Endodermal cell (in vitro differentiated cells): ENCODE data around the gene PRRT4. TPM values are rescaled to one million over a fixed set of nuclear protein-coding genes. Genes with fewer than 3 reads are reported as not detected.

Experiments
- DNase-seq: peaks from one replicate; pipeline ENCODE4 v3.0.0-alpha.2; 2017
- H3K27ac ChIP-seq: 2 replicates; pipeline ENCODE4 v1.5.1; 2013; ENCODE audit warnings: mild to moderate bottlenecking, low read depth, low read length, moderate library complexity
- H3K27me3 ChIP-seq: 2 replicates; pipeline ENCODE4 v1.6.1; 2013; ENCODE audit warnings: mild to moderate bottlenecking, low read length, moderate library complexity; ENCODE audit not compliant: insufficient read depth, control insufficient read depth, poor library complexity, severe bottlenecking
- H3K36me3 ChIP-seq: 2 replicates; pipeline ENCODE4 v1.7.0; 2013; ENCODE audit warnings: mild to moderate bottlenecking, low read length, moderate library complexity; ENCODE audit not compliant: control insufficient read depth, insufficient read depth
- H3K4me1 ChIP-seq: one replicate; pipeline ENCODE4 v1.7.0; 2013; ENCODE audit warnings: low read length; ENCODE audit not compliant: control insufficient read depth, insufficient read depth
- H3K4me3 ChIP-seq: 2 replicates; pipeline ENCODE4 v1.5.1; 2013; ENCODE audit warnings: mild to moderate bottlenecking, low read length, moderate library complexity
- H3K9ac ChIP-seq: 2 replicates; pipeline ENCODE4 v1.6.1; 2013; ENCODE audit warnings: mild to moderate bottlenecking, low read length, moderate library complexity; ENCODE audit not compliant: poor library complexity, severe bottlenecking; ENCODE audit errors: extremely low read depth
- H3K9me3 ChIP-seq: 2 replicates; pipeline ENCODE4 v1.6.1; 2013; ENCODE audit warnings: mild to moderate bottlenecking, low read length, moderate library complexity; ENCODE audit not compliant: control insufficient read depth
- H3K27ac Mint-ChIP-seq: 2 replicates; pipeline ENCODE4 v1.8.0; 2020; ENCODE audit warnings: mixed read lengths
- H3K27me3 Mint-ChIP-seq: 2 replicates; pipeline ENCODE4 v1.8.0; 2021; ENCODE audit warnings: mild to moderate bottlenecking, mixed read lengths; ENCODE audit not compliant: insufficient read depth
- H3K36me3 Mint-ChIP-seq: 2 replicates; pipeline ENCODE4 v1.8.0; 2020; ENCODE audit warnings: low read depth, mixed read lengths
- H3K4me1 Mint-ChIP-seq: 2 replicates; pipeline ENCODE4 v1.8.0; 2020; ENCODE audit warnings: mixed read lengths
- H3K4me3 Mint-ChIP-seq: 2 replicates; pipeline ENCODE4 v1.8.0; 2020; ENCODE audit warnings: mild to moderate bottlenecking, moderate library complexity, mixed read lengths
- H3K9me3 Mint-ChIP-seq: 2 replicates; pipeline ENCODE4 v1.8.0; 2020; ENCODE audit warnings: mild to moderate bottlenecking, mixed read lengths
- WGBS, 2 experiments: methylation state at CpG; one replicate each; pipeline versions ENCODE4 v1.1.5 to v1.1.7; 2013; ENCODE audit warnings: missing lambda C conversion rate in 2 of 2, mixed read lengths in 1 of 2; ENCODE audit not compliant: insufficient coverage in 1 of 2, insufficient read length in 1 of 2; 5-methylcytosine and 5-hydroxymethylcytosine counted together
- total RNA-seq, 2 donors: library from RNA; stranded (reverse); fragmentation: NEBNext Ultra II Directional in 1 of 2; extraction: Animal tissue kit (Norgen Biotek cat#: 25700) in 1 of 2; gene quantifications; 2 replicates in 1 of 2; 3 replicates in 1 of 2; pipeline ENCODE4 v1.2.1, GENCODE V29; 2021
- TF ChIP-seq, protein P1 (sequence below): fragments of 200-600 bp; sonication (generic); conservative IDR thresholded peaks from 2 replicates; pipeline ENCODE4 v1.5.0; 2021; ENCODE audit warnings: antibody characterized with exemption, mild to moderate bottlenecking

PRRT4 gene
- total RNA-seq, 2 donors from 2014 or later, result 0.18 TPM; not detected in 1

DNA sequence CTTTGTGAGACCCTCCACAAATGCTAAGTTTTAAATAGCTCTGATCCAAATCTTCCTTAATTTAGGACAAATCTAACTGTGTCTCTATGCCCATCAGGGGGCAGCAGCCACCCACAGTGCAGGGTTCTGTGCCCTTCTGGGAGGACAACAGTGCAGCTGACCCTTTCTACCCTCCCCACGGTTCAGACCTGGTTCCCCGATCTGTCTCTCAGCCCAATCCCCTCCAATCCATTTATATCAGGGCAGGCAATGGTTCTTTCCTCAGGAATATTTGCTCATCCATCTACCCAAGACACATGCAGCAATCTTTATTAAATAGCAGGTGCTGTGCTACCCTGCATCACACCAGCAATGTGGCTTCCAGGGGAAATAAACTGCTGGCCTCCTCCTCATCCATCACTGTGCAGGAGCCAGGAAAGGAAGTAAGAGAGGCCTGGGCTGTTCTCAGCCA is 13.8 kb downstream of the PRRT4 start:
- Mint-ChIP-seq H3K4me1 (peaks cover 4% of the 10 kb centered on the region), H3K36me3 (no peaks in the 10 kb centered on the region), H3K4me3 (no peak overlapping the region), H3K27ac (no peak overlapping the region), H3K27me3 (peaks cover 67% of the 10 kb centered on the region), H3K9me3 (no peaks in the 10 kb centered on the region)
- WGBS, 2 experiments, result 28 to 38% methylated on average over 2 of the region's 2 CpGs
- Histone ChIP-seq H3K27me3 (peaks cover 50% of the 10 kb centered on the region), H3K4me3 (no peak overlapping the region), H3K9me3 (no peaks in the 10 kb centered on the region), H3K4me1 (no peaks in the 10 kb centered on the region), H3K9ac (no peak overlapping the region), H3K27ac (no peak overlapping the region), H3K36me3 (no peaks in the 10 kb centered on the region)
- TF ChIP-seq, protein P1, sequence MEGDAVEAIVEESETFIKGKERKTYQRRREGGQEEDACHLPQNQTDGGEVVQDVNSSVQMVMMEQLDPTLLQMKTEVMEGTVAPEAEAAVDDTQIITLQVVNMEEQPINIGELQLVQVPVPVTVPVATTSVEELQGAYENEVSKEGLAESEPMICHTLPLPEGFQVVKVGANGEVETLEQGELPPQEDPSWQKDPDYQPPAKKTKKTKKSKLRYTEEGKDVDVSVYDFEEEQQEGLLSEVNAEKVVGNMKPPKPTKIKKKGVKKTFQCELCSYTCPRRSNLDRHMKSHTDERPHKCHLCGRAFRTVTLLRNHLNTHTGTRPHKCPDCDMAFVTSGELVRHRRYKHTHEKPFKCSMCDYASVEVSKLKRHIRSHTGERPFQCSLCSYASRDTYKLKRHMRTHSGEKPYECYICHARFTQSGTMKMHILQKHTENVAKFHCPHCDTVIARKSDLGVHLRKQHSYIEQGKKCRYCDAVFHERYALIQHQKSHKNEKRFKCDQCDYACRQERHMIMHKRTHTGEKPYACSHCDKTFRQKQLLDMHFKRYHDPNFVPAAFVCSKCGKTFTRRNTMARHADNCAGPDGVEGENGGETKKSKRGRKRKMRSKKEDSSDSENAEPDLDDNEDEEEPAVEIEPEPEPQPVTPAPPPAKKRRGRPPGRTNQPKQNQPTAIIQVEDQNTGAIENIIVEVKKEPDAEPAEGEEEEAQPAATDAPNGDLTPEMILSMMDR, result peak; percentile 80
- DNase-seq, result peak; percentile 78

DNA sequence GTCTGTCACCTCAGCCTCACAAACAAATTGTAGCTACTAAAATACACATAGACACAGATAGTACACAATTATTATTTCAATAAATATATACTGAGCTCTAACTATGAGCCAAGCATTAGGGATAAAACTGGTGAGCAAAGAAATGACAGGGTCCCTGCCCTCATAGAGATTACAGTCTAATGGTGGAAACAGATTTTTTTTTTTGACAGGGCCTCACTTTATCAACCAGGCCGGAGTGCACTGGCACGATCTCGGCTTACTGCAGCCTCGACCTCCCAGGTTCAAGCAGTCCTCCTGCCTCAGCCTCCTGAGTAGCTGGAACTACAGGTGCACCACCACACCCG is 17.1 kb downstream of the PRRT4 start:
- TF ChIP-seq, protein P1, result no peak
- peak overlapping the region; percentile 95 for H3K4me3 Mint-ChIP-seq
- Histone ChIP-seq H3K36me3 (no peaks in the 10 kb centered on the region), H3K4me3 (peak overlapping the region; percentile 89), H3K9me3 (no peaks in the 10 kb centered on the region), H3K9ac (no peak overlapping the region), H3K27me3 (peaks cover 19% of the 10 kb centered on the region), H3K27ac (no peak overlapping the region), H3K4me1 (peaks cover 3% of the 10 kb centered on the region)
- 96 to 100% methylated on average over 3 to 5 of the region's 5 CpGs for WGBS, 2 experiments
- peaks cover 11% of the 10 kb centered on the region for H3K4me1 Mint-ChIP-seq
- H3K36me3 Mint-ChIP-seq, result peaks cover 3% of the 10 kb centered on the region
- H3K27ac Mint-ChIP-seq, result no peak overlapping the region
- no peak for DNase-seq
- H3K27me3 Mint-ChIP-seq, result peaks cover 41% of the 10 kb centered on the region
- H3K9me3 Mint-ChIP-seq, result no peaks in the 10 kb centered on the region

DNA sequence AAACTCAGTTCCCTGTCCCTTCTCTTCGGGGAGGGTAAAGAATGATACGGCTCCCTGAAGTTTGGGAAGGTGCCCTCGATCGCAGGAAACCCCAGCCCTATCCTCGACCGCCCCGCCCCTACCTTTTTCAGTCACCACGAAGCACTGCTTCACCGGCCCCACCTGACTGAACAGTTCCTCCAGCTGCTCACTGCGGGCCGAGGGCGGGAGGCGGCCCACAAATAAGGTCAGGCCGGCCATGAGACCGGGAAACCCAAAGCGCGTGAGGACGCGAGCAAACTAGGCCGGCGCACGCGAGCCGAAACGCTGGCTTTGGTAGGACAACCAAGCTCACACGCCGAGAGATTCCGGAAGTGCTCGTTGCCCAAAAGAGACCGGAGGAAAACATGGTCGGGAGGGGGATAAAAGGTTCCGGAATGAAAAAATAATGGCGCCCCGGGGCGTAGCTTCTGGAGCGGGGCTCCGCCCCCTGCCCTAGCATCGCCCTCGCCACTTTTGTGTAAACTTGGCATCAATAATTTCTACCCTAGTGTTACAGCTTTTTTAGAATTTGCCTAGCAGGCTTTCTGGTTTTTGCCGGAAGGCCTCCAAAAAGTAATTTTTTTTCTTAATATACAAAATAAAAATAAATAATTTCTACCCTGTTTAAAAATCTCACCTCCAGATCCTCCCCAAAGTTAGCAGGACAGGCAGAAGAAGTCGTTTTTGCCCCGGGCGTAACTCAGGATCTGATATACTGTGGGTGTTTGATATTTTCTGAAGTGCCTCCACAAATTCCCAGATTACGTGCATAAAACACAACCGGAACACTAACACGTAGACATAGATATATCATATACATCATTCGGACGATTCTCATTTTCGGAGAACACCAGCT is 17.7 kb downstream of the PRRT4 start, which contains the start of gene RBM28:
Gene RBM28, minus strand, starts transcription at position 355 of the 877 bp plus-strand sequence. Its CDS starts 115 bp downstream, at position 240.
- Mint-ChIP-seq H3K4me3 (peak within 1 kb of the TSS; percentile 95), H3K36me3 (peaks cover 6% of the 10 kb centered on the region), H3K27ac (peak within 1 kb of the TSS; percentile 97), H3K9me3 (no peaks in the 10 kb centered on the region), H3K27me3 (peaks cover 34% of the 10 kb centered on the region), H3K4me1 (peaks cover 11% of the 10 kb centered on the region)
- peaks cover 6% of the 10 kb centered on the region for H3K36me3 ChIP-seq
- peaks cover 3% of the 10 kb centered on the region for H3K4me1 ChIP-seq
- WGBS, 2 experiments, result 16 to 17% methylated on average over 19 to 49 of the region's 49 CpGs
- peak within 1 kb of the TSS; percentile 81 for H3K9ac ChIP-seq
- H3K27ac ChIP-seq, result peak within 1 kb of the TSS; percentile 62
- peaks cover 13% of the 10 kb centered on the region for H3K27me3 ChIP-seq
- no peaks in the 10 kb centered on the region for H3K9me3 ChIP-seq
- peak within 1 kb of the TSS; percentile 89 for H3K4me3 ChIP-seq
- TF ChIP-seq, protein P1, result no peak
- peak; percentile 95 for DNase-seq
